Neural cell (in vitro differentiated cells): ENCODE results near the gene NEU2. TPM values are rescaled to one million over a fixed set of nuclear protein-coding genes. Genes with fewer than 3 reads are reported as not detected.

Experiments
- H2AFZ ChIP-seq: fragments of 200-600, 300-800 bp; sonication (generic), shearing (Covaris generic); 2 replicates; pipeline ENCODE4 v1.6.0; 2014; ENCODE audit warnings: low read depth, mild to moderate bottlenecking, antibody characterized with exemption, low read length, moderate library complexity
- H3F3A ChIP-seq: fragments of 200-600 bp; shearing (Covaris generic); 2 replicates; pipeline ENCODE4 v1.6.1; 2016; ENCODE audit warnings: mild to moderate bottlenecking, moderate library complexity, mixed read lengths, antibody characterized with exemption, low read length; ENCODE audit not compliant: insufficient read depth, poor library complexity, severe bottlenecking
- H3K27ac ChIP-seq: fragments of 200-600, 300-800 bp; sonication (generic), shearing (Covaris generic); 2 replicates; pipeline ENCODE4 v1.5.1; 2014; ENCODE audit warnings: mild to moderate bottlenecking, low read length, moderate library complexity
- H3K27me3 ChIP-seq: fragments of 300-800, 200-600 bp; sonication (generic), shearing (Covaris generic); 2 replicates; pipeline ENCODE4 v1.6.0; 2014; ENCODE audit warnings: mild to moderate bottlenecking, low read depth, low read length, moderate library complexity; ENCODE audit not compliant: insufficient read depth
- H3K36me3 ChIP-seq: fragments of 300-800, 200-600 bp; sonication (generic), shearing (Covaris generic); 2 replicates; pipeline ENCODE4 v1.5.1; 2014; ENCODE audit warnings: mild to moderate bottlenecking, antibody characterized with exemption, low read length, moderate library complexity; ENCODE audit not compliant: insufficient read depth
- H3K4me2 ChIP-seq: fragments of 300-800, 200-600 bp; sonication (generic), shearing (Covaris generic); 2 replicates; pipeline ENCODE4 v1.6.0; 2014; ENCODE audit warnings: mild to moderate bottlenecking, low read length
- H3K4me3 ChIP-seq: fragments of 300-800, 200-600 bp; sonication (generic), shearing (Covaris generic); 2 replicates; pipeline ENCODE4 v1.5.1; 2014; ENCODE audit warnings: mild to moderate bottlenecking, low read length, moderate library complexity
- H3K79me2 ChIP-seq: fragments of 200-600 bp; shearing (Covaris generic); replicated peaks from 2 replicates; pipeline ENCODE4 v1.6.0; 2014; ENCODE audit warnings: mild to moderate bottlenecking, low read length, moderate library complexity; ENCODE audit not compliant: insufficient read depth
- H3K9ac ChIP-seq: fragments of 300-800, 200-600 bp; sonication (generic), shearing (Covaris generic); 2 replicates; pipeline ENCODE4 v1.6.1; 2016; ENCODE audit warnings: mild to moderate bottlenecking, low read length, mixed read lengths
- H3K9me2 ChIP-seq: fragments of 200-600 bp; shearing (Covaris generic); 2 replicates; pipeline ENCODE4 v1.6.1; 2016; ENCODE audit warnings: mild to moderate bottlenecking, low read length, mixed read lengths; ENCODE audit not compliant: insufficient read depth
- H3K9me3 ChIP-seq: fragments of 200-600, 300-800 bp; sonication (generic), shearing (Covaris generic); 2 replicates; pipeline ENCODE4 v1.6.1; 2016; ENCODE audit warnings: mild to moderate bottlenecking, mixed run types, low read length, moderate library complexity, mixed read lengths
- H4K20me1 ChIP-seq: fragments of 200-600 bp; shearing (Covaris generic); 2 replicates; pipeline ENCODE4 v1.6.1; 2016; ENCODE audit warnings: mild to moderate bottlenecking, mixed run types; ENCODE audit not compliant: insufficient read depth
- EP300 ChIP-seq: fragments of 450-650 bp; conservative IDR thresholded peaks from 2 replicates; pipeline ENCODE4 v1.6.1; 2014; ENCODE audit warnings: antibody characterized with exemption, mild to moderate bottlenecking, moderate library complexity; ENCODE audit not compliant: poor library complexity, severe bottlenecking
- EZH2 ChIP-seq: fragments of 200-600, 300-800 bp; shearing (Covaris generic), sonication (generic); IDR thresholded peaks from 2 replicates; pipeline ENCODE4 v1.6.1; 2014; ENCODE audit warnings: antibody characterized with exemption, low read length, borderline replicate concordance, mild to moderate bottlenecking; ENCODE audit not compliant: insufficient read depth, poor library complexity, severe bottlenecking
- MXI1 ChIP-seq: fragments of 450-650 bp; conservative IDR thresholded peaks from 2 replicates; pipeline ENCODE4 v1.6.1; 2014; ENCODE audit warnings: antibody characterized with exemption, mild to moderate bottlenecking; ENCODE audit not compliant: poor library complexity, severe bottlenecking
- POLR2AphosphoS5 ChIP-seq: IDR thresholded peaks from 2 replicates; pipeline ENCODE4 v1.6.1; 2012
- RAD21 ChIP-seq: fragments of 450-650 bp; conservative IDR thresholded peaks from 2 replicates; pipeline ENCODE4 v1.6.1; 2014; ENCODE audit warnings: antibody characterized with exemption, mild to moderate bottlenecking, moderate library complexity
- SMC3 ChIP-seq: fragments of 450-650 bp; conservative IDR thresholded peaks from 2 replicates; pipeline ENCODE4 v1.6.1; 2014; ENCODE audit warnings: antibody characterized with exemption, mild to moderate bottlenecking, moderate library complexity; ENCODE audit not compliant: poor library complexity
- TAF1 ChIP-seq: IDR thresholded peaks from 2 replicates; pipeline ENCODE4 v1.6.1; 2012; ENCODE audit warnings: low read depth
- polyA plus RNA-seq: library from polyadenylated mRNA; depleted of rRNA; stranded (reverse); fragments of >200 nt; gene quantifications from 2 replicates; pipeline ENCODE4 v1.2.3, GENCODE V29; 2014
- TF ChIP-seq, protein P1 (sequence below): IDR thresholded peaks from 2 replicates; pipeline ENCODE4 v1.6.1; 2012; ENCODE audit warnings: borderline replicate concordance
- TF ChIP-seq, protein P2 (sequence below): fragments of 450-650 bp; IDR thresholded peaks from 2 replicates; pipeline ENCODE4 v1.5.1; 2014; ENCODE audit warnings: antibody characterized with exemption, mild to moderate bottlenecking, moderate library complexity; ENCODE audit not compliant: poor library complexity, severe bottlenecking

The NEU2 gene
- polyA plus RNA-seq, 1 donor from 2014 or later = not detected

DNA sequence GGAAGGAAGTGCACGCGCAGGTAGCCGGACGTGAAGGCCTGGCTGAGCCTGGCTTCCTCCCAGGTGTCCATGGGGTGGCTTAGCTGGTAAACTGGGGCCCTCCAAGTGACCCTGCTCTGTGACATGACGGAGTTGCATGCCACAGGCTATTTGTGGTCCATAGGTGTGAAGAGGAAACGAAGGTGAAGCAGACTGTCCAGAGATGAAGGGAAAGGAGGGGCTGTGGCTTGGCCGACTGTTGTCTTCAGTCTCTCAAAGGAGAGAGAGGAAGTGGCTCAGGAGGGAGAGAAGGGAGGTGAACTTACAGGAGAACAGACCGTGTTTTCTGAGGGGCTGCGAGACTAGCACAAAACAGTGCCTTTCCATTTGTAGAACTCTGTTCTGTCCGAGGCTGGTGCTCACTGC is 47.0 kb downstream of the NEU2 start:
- Histone ChIP-seq H3F3A (no peaks in the 10 kb centered on the region), H4K20me1 (no peaks in the 10 kb centered on the region), H3K9me2 (no peaks in the 10 kb centered on the region), H3K4me3 (no peak overlapping the region), H3K27ac (no peak overlapping the region), H3K9ac (no peak overlapping the region), H3K36me3 (no peaks in the 10 kb centered on the region), H3K9me3 (no peaks in the 10 kb centered on the region), H3K27me3 (no peaks in the 10 kb centered on the region), H3K79me2 (no peaks in the 10 kb centered on the region), H2AFZ (no peak overlapping the region), H3K4me2 (no peak overlapping the region)
- TF ChIP-seq MXI1 (no peak), EZH2 (no peak), EP300 (no peak), TAF1 (no peak), SMC3 (no peak), RAD21 (no peak), POLR2AphosphoS5 (no peak)
- TF ChIP-seq, protein P1, sequence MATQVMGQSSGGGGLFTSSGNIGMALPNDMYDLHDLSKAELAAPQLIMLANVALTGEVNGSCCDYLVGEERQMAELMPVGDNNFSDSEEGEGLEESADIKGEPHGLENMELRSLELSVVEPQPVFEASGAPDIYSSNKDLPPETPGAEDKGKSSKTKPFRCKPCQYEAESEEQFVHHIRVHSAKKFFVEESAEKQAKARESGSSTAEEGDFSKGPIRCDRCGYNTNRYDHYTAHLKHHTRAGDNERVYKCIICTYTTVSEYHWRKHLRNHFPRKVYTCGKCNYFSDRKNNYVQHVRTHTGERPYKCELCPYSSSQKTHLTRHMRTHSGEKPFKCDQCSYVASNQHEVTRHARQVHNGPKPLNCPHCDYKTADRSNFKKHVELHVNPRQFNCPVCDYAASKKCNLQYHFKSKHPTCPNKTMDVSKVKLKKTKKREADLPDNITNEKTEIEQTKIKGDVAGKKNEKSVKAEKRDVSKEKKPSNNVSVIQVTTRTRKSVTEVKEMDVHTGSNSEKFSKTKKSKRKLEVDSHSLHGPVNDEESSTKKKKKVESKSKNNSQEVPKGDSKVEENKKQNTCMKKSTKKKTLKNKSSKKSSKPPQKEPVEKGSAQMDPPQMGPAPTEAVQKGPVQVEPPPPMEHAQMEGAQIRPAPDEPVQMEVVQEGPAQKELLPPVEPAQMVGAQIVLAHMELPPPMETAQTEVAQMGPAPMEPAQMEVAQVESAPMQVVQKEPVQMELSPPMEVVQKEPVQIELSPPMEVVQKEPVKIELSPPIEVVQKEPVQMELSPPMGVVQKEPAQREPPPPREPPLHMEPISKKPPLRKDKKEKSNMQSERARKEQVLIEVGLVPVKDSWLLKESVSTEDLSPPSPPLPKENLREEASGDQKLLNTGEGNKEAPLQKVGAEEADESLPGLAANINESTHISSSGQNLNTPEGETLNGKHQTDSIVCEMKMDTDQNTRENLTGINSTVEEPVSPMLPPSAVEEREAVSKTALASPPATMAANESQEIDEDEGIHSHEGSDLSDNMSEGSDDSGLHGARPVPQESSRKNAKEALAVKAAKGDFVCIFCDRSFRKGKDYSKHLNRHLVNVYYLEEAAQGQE = no peak
- TF ChIP-seq, protein P2, sequence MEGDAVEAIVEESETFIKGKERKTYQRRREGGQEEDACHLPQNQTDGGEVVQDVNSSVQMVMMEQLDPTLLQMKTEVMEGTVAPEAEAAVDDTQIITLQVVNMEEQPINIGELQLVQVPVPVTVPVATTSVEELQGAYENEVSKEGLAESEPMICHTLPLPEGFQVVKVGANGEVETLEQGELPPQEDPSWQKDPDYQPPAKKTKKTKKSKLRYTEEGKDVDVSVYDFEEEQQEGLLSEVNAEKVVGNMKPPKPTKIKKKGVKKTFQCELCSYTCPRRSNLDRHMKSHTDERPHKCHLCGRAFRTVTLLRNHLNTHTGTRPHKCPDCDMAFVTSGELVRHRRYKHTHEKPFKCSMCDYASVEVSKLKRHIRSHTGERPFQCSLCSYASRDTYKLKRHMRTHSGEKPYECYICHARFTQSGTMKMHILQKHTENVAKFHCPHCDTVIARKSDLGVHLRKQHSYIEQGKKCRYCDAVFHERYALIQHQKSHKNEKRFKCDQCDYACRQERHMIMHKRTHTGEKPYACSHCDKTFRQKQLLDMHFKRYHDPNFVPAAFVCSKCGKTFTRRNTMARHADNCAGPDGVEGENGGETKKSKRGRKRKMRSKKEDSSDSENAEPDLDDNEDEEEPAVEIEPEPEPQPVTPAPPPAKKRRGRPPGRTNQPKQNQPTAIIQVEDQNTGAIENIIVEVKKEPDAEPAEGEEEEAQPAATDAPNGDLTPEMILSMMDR = no peak

DNA sequence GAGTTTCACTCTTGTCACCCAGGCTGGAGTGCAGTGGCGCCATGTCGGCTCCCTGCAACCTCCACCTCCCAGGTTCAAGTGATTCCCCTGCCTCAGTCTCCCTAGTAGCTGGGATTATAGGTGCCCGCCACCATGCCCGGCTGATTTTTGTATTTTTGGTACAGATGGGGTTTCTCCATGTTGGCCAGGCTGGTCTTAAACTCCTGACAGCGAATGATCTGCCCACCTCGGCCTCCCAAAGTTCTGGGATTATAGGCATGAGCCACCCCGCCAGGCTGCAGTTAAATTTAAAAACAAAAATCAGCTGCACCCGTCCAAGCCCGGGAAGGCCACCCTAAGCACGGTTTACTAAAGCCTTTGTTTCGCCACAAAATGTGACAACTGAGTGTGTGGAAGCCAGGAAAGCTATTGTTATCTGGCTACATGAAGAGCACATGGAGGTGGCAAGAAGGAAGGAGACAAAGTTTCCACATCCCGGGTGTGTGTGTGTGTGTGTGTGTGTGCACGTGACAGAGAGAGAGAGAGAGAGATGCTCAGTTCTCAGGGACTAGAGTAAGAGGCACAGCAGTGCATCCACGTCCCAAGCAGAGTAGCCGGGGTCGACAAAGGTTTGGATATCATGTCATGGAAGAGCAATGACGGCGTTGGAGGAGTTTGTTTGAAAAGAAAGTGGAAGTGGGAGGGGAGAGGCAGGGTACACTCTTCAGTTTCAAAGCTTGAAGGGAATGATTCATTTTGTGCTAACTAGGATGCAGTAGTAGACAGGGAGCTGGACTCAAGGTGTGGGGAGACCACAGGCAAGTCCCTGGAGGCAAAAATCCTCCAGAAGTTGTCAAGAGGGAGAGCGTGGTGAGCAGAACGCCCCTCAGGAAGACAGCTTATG is 47.7 kb downstream of the NEU2 start:
- Histone ChIP-seq H3K9me3 (no peaks in the 10 kb centered on the region), H3K36me3 (no peaks in the 10 kb centered on the region), H3K4me3 (no peak overlapping the region), H3K9me2 (no peaks in the 10 kb centered on the region), H3K27ac (no peak overlapping the region), H3K9ac (no peak overlapping the region), H2AFZ (no peak overlapping the region), H3K27me3 (no peaks in the 10 kb centered on the region), H3F3A (no peaks in the 10 kb centered on the region), H4K20me1 (no peaks in the 10 kb centered on the region), H3K4me2 (no peak overlapping the region), H3K79me2 (no peaks in the 10 kb centered on the region)
- no peak for TF ChIP-seq TAF1
- TF ChIP-seq, protein P2 = no peak
